Glutamatergic neuron (in vitro differentiated cells): ENCODE measurements around the gene NXPE4. TPM values are rescaled to one million over a fixed set of nuclear protein-coding genes. Genes with fewer than 3 reads are reported as not detected.
"Not testable (repeated sequence)": the region's sequence is repeated elsewhere in the genome, so short reads cannot be mapped to it uniquely, and the experiment has no call there.

ENCODE experiments used
- DNase-seq: peaks from one replicate; pipeline ENCODE4 v3.0.0; 2022
- H3K27ac Mint-ChIP-seq: one replicate; pipeline ENCODE4 v1.8.0; 2020; ENCODE audit warnings: mild to moderate bottlenecking, mixed read lengths, inconsistent platforms; ENCODE audit not compliant: unreplicated experiment
- H3K27me3 Mint-ChIP-seq: one replicate; pipeline ENCODE4 v1.8.0; 2020; ENCODE audit warnings: mild to moderate bottlenecking, moderate library complexity, mixed read lengths, inconsistent platforms; ENCODE audit not compliant: unreplicated experiment
- H3K36me3 Mint-ChIP-seq: one replicate; pipeline ENCODE4 v1.8.0; 2020; ENCODE audit warnings: mild to moderate bottlenecking, mixed read lengths, inconsistent platforms; ENCODE audit not compliant: unreplicated experiment
- H3K4me1 Mint-ChIP-seq: one replicate; pipeline ENCODE4 v1.8.0; 2020; ENCODE audit warnings: mild to moderate bottlenecking, low read depth, mixed read lengths, inconsistent platforms; ENCODE audit not compliant: unreplicated experiment
- H3K4me3 Mint-ChIP-seq: one replicate; pipeline ENCODE4 v1.8.0; 2020; ENCODE audit warnings: mild to moderate bottlenecking, mixed read lengths, inconsistent platforms; ENCODE audit not compliant: unreplicated experiment
- H3K9me3 Mint-ChIP-seq: one replicate; pipeline ENCODE4 v1.8.0; 2020; ENCODE audit warnings: mild to moderate bottlenecking, moderate library complexity, mixed read lengths, inconsistent platforms; ENCODE audit not compliant: unreplicated experiment
- CTCF ChIP-seq: fragments of 200-600 bp; sonication (generic); IDR thresholded peaks from one replicate; pipeline ENCODE4 v1.5.0; 2021; ENCODE audit not compliant: partially characterized antibody, unreplicated experiment
- total RNA-seq: library from RNA; stranded (reverse); fragmentation: NEBNext Ultra II Directional; extraction: Animal tissue kit (Norgen Biotek cat#: 25700); gene quantifications from one replicate; pipeline ENCODE4 v1.2.1, GENCODE V29; 2021; ENCODE audit not compliant: unreplicated experiment

The NXPE4 gene
- total RNA-seq, 1 donor from 2014 or later: not detected

GRCh38 chr11:114617157-114618124, 21.9 kb upstream of the NXPE4 start:
- Mint-ChIP-seq H3K4me1 (no peaks in the 10 kb centered on the region), H3K27ac (no peak overlapping the region), H3K36me3 (no peaks in the 10 kb centered on the region), H3K4me3 (no peak overlapping the region), H3K27me3 (no peaks in the 10 kb centered on the region), H3K9me3 (no peaks in the 10 kb centered on the region)
- DNase-seq: no peak
- no peak for TF ChIP-seq CTCF

GRCh38 chr11:114616516-114616915, 20.9 kb upstream of the NXPE4 start:
- no peaks in the 10 kb centered on the region for H3K27me3 Mint-ChIP-seq
- no peak for DNase-seq
- H3K36me3 Mint-ChIP-seq: no peaks in the 10 kb centered on the region
- H3K9me3 Mint-ChIP-seq: no peaks in the 10 kb centered on the region
- no peak overlapping the region for H3K27ac Mint-ChIP-seq
- no peaks in the 10 kb centered on the region for H3K4me1 Mint-ChIP-seq
- H3K4me3 Mint-ChIP-seq: no peak overlapping the region
- no peak for TF ChIP-seq CTCF

GRCh38 chr11:114615448-114616361, 20.1 kb upstream of the NXPE4 start:
- H3K27me3 Mint-ChIP-seq: no peaks in the 10 kb centered on the region
- no peak overlapping the region for H3K27ac Mint-ChIP-seq
- H3K4me3 Mint-ChIP-seq: no peak overlapping the region
- TF ChIP-seq CTCF: no peak
- no peaks in the 10 kb centered on the region for H3K4me1 Mint-ChIP-seq
- no peaks in the 10 kb centered on the region for H3K9me3 Mint-ChIP-seq
- DNase-seq: no peak
- no peaks in the 10 kb centered on the region for H3K36me3 Mint-ChIP-seq

- no peak for DNase-seq
- Mint-ChIP-seq H3K4me3 (no peak overlapping the region), H3K36me3 (no peaks in the 10 kb centered on the region), H3K27ac (no peak overlapping the region), H3K27me3 (no peaks in the 10 kb centered on the region), H3K4me1 (no peaks in the 10 kb centered on the region), H3K9me3 (no peaks in the 10 kb centered on the region)
- TF ChIP-seq CTCF: no peak
These were observed 18.6 kb upstream of the NXPE4 start for GRCh38 chr11:114614127-114614720.

- H3K36me3 Mint-ChIP-seq, H3K4me1 Mint-ChIP-seq, H3K27me3 Mint-ChIP-seq, H3K4me3 Mint-ChIP-seq, H3K27ac Mint-ChIP-seq, DNase-seq, H3K9me3 Mint-ChIP-seq: not testable (repeated sequence)
These were observed 17.5 kb upstream of the NXPE4 start for GRCh38 chr11:114613094-114613493.
